Ascending aorta (tissue), 2 donors: ENCODE results near the gene LCT. TPM values are rescaled to one million over a fixed set of nuclear protein-coding genes. Genes with fewer than 3 reads are reported as not detected.

Experiments used
- DNase-seq, 2 donors: peaks; one replicate each; pipeline ENCODE4 v3.0.0-alpha.2; 2019; ENCODE audit warnings: low spot score in 2 of 2
- H3K27ac ChIP-seq, 2 donors: fragments of 200-600 bp; sonication (generic); one replicate each; pipeline ENCODE4 v1.5.1; 2016 to 2017; ENCODE audit warnings: mild to moderate bottlenecking in 1 of 2
- H3K27me3 ChIP-seq: fragments of 200-600 bp; sonication (generic); one replicate; pipeline ENCODE4 v1.5.1; 2017
- H3K36me3 ChIP-seq, 2 donors: fragments of 200-600 bp; sonication (generic); one replicate each; pipeline ENCODE4 v1.5.1; 2016
- H3K4me1 ChIP-seq, 2 donors: fragments of 200-600 bp; sonication (generic); one replicate each; pipeline ENCODE4 v1.5.1; 2016 to 2017; ENCODE audit warnings: mild to moderate bottlenecking in 1 of 2
- H3K4me3 ChIP-seq, 2 donors: fragments of 200-600 bp; sonication (generic); one replicate each; pipeline ENCODE4 v1.5.1; 2016 to 2017; ENCODE audit warnings: mild to moderate bottlenecking in 1 of 2
- H3K9me3 ChIP-seq, 2 donors: fragments of 200-600 bp; sonication (generic); one replicate each; pipeline ENCODE4 v1.5.1; 2016
- intact Hi-C: fragments of 100-400 bp; cut with DNase I; formaldehyde crosslinking; loops from one replicate; pipeline ENCODE4 v1.15.1; 2023
- total RNA-seq: library from RNA; depleted of rRNA; stranded (reverse); fragments of >200 nt; gene quantifications from one replicate; pipeline ENCODE4 v1.1.0, GENCODE V29; 2016
- TF ChIP-seq, protein P1 (sequence below), 3 experiments: fragments of 200-600 bp in 2 of 3; fragments of 450-650 bp in 1 of 3; sonication (generic) in 2 of 3; IDR thresholded peaks; one replicate each; pipeline ENCODE4 v1.5.1; 2016 to 2019; ENCODE audit warnings: antibody characterized with exemption in 3 of 3, mild to moderate bottlenecking in 1 of 3, moderate library complexity in 1 of 3

The LCT gene
- total RNA-seq, 1 donor from 2014 or later, result not detected

DNA sequence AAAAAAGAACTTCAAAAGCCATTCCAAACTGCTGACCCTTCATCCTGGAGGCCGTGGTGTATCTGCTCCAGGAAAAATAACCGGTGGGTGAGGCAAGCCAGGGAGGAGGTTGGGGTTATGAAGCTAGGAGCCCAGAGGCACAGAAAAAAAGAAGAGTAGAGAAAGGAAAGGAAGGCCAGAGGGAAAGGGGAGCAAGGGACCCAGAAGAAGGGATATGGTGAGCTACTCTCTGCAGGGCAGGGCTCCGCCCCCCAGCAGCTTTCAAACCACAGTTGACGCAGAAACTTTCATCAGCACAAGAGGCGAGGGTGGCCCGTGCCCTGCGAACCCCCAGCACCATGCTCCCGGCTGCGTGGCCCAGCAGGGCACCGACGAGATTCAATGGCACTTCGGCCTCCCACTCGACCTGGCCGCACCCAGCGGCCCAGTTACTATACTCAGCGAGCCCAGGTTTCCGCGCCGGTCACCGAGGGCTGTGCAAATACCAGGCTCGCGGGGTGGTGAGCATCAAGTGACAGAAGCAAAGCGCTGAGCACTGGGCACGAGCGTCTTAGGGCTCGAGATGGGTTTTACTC is 38.6 kb upstream of the LCT start:
- DNase-seq, result peak; percentile 18 to 72
- H3K36me3 ChIP-seq, result peaks cover 3 to 6% of the 10 kb centered on the region in 2 donors

DNA sequence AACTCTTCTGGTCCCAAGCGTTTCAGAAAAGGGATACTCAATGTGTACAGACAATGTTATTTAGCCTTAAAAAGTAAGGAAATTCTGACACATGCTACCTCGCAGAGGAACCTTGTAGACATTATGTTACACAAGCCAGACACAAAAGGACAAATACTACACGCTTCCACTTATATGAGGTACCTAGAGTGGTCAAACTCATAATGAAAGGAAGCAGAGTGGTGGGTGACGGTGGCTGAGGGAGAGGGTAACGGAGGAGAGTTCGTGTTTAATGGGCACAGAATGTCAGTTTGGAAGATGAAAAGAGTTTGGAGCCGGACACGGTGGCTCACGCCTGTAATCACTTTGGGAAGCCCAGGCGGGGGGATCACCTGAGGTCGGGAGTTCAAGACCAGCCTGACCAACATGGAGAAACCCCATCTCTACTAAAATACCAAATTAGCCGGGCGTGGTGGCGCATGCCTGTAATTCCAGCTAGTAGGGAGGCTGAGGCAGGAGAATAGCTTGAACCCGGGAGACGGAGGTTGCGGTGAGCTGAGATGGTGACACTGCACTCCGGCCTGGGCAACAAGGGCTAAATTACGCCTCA is 37.9 kb upstream of the LCT start:
- peaks cover 0 to 5% of the 10 kb centered on the region in 2 donors for H3K4me1 ChIP-seq
- intact Hi-C loops, result loop anchor here (10.0 kb wide), 1 partner anchor 820 kb away; the partner anchor contains the start of gene RAB3GAP1
- peaks cover 5 to 12% of the 10 kb centered on the region in 2 donors for H3K36me3 ChIP-seq
- no peak for DNase-seq
- TF ChIP-seq, protein P1, sequence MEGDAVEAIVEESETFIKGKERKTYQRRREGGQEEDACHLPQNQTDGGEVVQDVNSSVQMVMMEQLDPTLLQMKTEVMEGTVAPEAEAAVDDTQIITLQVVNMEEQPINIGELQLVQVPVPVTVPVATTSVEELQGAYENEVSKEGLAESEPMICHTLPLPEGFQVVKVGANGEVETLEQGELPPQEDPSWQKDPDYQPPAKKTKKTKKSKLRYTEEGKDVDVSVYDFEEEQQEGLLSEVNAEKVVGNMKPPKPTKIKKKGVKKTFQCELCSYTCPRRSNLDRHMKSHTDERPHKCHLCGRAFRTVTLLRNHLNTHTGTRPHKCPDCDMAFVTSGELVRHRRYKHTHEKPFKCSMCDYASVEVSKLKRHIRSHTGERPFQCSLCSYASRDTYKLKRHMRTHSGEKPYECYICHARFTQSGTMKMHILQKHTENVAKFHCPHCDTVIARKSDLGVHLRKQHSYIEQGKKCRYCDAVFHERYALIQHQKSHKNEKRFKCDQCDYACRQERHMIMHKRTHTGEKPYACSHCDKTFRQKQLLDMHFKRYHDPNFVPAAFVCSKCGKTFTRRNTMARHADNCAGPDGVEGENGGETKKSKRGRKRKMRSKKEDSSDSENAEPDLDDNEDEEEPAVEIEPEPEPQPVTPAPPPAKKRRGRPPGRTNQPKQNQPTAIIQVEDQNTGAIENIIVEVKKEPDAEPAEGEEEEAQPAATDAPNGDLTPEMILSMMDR (IDR thresholded peaks at IDR 0.05), result no peak
- no peaks in the 10 kb centered on the region for H3K27me3 ChIP-seq
- H3K4me3 ChIP-seq, result peak overlapping the region; percentile 82 to 83
- peak overlapping the region in 1 of 2 donors; percentile 91 for H3K27ac ChIP-seq
- H3K9me3 ChIP-seq, result no peaks in the 10 kb centered on the region

More for the DNA sequence above, 38.6 kb upstream of the LCT start:
- Histone ChIP-seq H3K4me1 (peaks cover 0 to 5% of the 10 kb centered on the region in 2 donors), H3K27ac (peak overlapping the region; percentile 87 to 91), H3K27me3 (no peaks in the 10 kb centered on the region), H3K9me3 (no peaks in the 10 kb centered on the region), H3K4me3 (peak overlapping the region; percentile 82 to 83)
- TF ChIP-seq, protein P1 (IDR thresholded peaks at IDR 0.05), result no peak
- intact Hi-C loops, result loop anchor here (1.0 to 10.0 kb wide), 4 partner anchors 110 to 821 kb away; partner anchors contain the start of genes DARS1, R3HDM1, RAB3GAP1 and UBXN4

DNA sequence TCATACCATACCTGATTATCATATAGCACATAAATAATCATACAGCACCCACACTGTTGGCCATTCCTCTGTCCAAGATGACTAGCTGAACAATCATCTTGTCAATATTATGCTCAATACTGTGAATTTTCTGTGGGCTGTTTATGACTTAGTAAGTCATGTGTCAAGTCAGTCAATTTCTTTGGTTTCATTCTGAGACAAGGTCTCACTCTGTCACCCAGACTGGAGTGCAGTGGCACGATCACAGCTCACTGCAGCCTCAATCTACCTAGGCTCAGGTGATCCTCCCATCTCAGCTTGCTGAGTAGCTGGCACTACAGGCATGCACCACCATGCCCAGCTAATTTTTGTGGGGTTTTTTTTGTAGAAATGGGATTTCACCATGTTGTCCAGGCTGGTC is 33.6 kb upstream of the LCT start:
- Histone ChIP-seq H3K9me3 (no peaks in the 10 kb centered on the region), H3K36me3 (peaks cover 22 to 50% of the 10 kb centered on the region in 2 donors), H3K4me1 (no peaks in the 10 kb centered on the region), H3K27me3 (no peaks in the 10 kb centered on the region), H3K27ac (no peak overlapping the region), H3K4me3 (no peak overlapping the region)
- DNase-seq, result no peak
- intact Hi-C loops, result loop anchor here (10.0 kb wide), 1 partner anchor 816 kb away; the partner anchor contains the start of gene RAB3GAP1
- TF ChIP-seq, protein P1 (IDR thresholded peaks at IDR 0.05), result no peak

GRCh38 chr2:135863233-135863632 is 26.2 kb upstream of the LCT start:
- peak overlapping the region; percentile 0 to 3 for H3K27ac ChIP-seq
- intact Hi-C loops, result no loop called here
- H3K36me3 ChIP-seq, result peaks cover 25 to 63% of the 10 kb centered on the region in 2 donors
- H3K9me3 ChIP-seq, result no peaks in the 10 kb centered on the region
- no peaks in the 10 kb centered on the region for H3K4me1 ChIP-seq
- no peaks in the 10 kb centered on the region for H3K27me3 ChIP-seq
- H3K4me3 ChIP-seq, result no peak overlapping the region
- TF ChIP-seq, protein P1 (IDR thresholded peaks at IDR 0.05), result no peak
- DNase-seq, result no peak

- H3K27ac ChIP-seq, result peak overlapping the region in 1 of 2 donors; percentile 3
- intact Hi-C loops, result no loop called here
- no peak overlapping the region for H3K4me3 ChIP-seq
- H3K36me3 ChIP-seq, result peaks cover 30 to 63% of the 10 kb centered on the region in 2 donors
- H3K27me3 ChIP-seq, result no peaks in the 10 kb centered on the region
- H3K4me1 ChIP-seq, result no peaks in the 10 kb centered on the region
- TF ChIP-seq, protein P1 (IDR thresholded peaks at IDR 0.05), result no peak
- no peaks in the 10 kb centered on the region for H3K9me3 ChIP-seq
- DNase-seq, result no peak
These were observed 25.7 kb upstream of the LCT start for GRCh38 chr2:135862718-135863117.
